ENCODE data around the gene ADAMTSL2.

- TF ChIP-seq CTCF (IDR thresholded peaks at IDR 0.05) (no peak), POLR2A (IDR thresholded peaks at IDR 0.05) (no peak), POLR2AphosphoS5 (IDR thresholded peaks at IDR 0.05) (no peak), EP300 (IDR thresholded peaks at IDR 0.05; ENCODE audit: low read depth) (no peak)
Measured at GRCh38 chr9:133538176-133538575, 3.7 kb downstream of the ADAMTSL2 start.
